GM19099 (cell line): Measurements from ENCODE around the gene SIVA1.

Experiments
- POLR2A ChIP-seq: IDR thresholded peaks from 3 replicates; pipeline ENCODE4 v1.6.1; 2011; ENCODE audit warnings: low read depth; ENCODE audit not compliant: insufficient read length; ENCODE audit errors: extremely low read depth

SIVA1 gene

DNA sequence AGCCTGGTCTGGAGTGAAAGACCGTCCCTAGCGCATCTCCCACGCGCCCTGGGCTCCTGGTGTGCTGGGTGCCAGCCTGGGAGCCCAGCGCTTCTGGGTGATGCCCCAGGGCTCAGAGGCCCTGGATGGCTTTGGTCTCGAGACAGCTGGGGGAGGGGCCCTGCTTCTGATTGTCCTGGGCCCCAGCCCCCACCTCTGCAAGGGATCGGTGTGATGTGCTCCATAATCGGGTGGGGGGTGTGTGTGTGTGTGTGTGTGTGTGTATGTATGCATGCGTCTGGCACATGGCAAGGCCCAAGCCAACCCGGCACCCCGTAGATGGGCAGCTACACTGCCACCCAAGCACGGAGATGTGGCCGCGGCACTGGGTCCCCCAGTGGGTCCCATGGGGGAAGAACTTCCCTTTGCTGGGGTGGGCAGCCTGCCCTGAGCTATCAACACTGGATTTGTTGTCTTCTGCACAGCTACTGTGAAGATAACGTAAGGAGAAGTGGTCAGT is 51.0 kb downstream of the SIVA1 start:
- TF ChIP-seq POLR2A = no peak

DNA sequence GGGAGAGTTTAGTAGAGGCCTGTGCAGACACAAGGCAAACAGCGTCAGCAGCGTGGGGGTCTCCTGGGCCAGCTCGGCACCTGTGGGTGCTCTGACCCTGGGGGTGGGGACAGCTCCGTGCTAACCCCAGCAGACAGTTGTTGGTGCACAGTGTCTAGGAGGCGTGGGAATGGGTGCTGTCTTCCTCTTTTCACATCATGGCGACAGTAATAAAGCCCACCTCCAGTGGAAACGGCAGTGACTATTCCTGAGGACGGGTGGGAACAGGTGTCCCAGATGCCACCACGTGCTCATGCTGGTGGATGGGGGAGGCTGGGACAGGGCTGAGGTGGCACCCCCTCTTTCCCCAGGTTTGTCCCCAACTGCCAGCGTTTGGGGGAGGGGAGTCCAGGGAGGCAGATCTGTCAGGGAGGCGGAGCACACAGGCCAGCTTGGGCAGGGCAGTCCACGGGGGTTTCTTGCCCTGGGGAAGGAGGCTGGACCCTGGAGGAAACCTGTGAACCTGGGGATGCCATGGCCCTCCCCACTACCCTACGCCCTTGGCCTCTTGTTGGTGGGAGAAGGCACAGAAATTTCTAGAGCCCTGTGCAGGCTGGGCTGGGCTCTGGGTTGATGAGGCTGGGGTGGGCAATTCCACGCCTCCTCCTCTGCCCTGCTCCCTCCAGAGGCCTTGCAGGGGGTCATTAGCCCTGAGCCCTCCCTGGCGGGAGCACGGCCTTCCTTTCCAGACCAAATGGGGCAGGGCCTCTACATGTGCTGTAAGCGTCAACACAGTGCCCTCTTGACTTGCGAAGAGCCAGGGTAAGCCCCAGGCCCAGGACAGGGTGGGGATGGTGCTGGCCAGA is 51.8 kb downstream of the SIVA1 start:
- no peak for TF ChIP-seq POLR2A

DNA sequence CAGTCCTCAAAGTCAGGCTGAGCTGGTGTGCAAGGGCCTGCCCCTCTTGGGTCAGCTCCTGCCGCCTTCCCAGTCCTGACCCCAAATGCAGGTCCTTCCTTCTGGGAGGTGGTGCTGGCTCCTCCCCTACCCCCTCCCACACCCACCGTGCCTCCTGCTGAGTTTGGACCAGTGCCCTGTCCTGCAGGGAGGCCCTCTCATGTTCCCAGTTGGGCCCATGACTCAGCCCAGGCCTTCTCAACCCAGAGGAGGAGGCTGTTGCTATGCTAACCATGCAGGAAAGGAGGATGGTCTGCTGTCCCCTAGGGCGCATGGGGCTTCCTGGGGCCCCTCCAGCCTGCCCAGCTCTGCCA is 52.4 kb downstream of the SIVA1 start:
- no peak for TF ChIP-seq POLR2A

DNA sequence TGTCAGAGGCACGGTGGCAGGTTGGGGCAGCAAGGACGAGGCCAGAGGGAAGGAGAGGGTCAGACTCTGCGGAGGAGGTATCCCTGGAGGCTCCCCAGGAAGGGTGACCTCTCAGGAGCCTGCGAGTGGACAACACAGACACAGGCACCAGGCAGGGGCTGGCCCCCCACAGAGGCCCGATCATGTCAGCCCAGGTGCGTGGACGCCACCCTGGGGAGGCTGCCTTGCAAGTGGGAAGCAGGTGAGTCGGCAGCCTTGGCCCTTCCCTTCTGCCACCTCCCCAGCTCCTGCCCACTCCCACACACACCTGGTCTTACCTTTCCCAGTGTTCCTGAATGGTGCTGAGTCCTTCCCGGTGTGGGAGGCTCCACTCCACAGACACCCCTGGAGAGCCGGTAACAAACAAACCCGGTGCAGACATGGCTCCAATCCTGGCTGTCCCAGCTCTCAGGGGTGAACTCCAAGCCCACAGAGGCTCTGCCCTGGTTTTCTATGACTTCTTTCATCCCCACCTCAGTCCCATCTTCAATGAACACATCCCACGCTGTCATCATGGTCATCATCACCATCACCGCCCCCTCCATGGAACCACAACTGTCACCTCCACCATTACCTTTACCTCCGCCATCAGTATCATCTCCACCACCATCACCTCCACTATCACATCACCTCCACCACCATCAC is 53.1 kb downstream of the SIVA1 start:
- TF ChIP-seq POLR2A = no peak

DNA sequence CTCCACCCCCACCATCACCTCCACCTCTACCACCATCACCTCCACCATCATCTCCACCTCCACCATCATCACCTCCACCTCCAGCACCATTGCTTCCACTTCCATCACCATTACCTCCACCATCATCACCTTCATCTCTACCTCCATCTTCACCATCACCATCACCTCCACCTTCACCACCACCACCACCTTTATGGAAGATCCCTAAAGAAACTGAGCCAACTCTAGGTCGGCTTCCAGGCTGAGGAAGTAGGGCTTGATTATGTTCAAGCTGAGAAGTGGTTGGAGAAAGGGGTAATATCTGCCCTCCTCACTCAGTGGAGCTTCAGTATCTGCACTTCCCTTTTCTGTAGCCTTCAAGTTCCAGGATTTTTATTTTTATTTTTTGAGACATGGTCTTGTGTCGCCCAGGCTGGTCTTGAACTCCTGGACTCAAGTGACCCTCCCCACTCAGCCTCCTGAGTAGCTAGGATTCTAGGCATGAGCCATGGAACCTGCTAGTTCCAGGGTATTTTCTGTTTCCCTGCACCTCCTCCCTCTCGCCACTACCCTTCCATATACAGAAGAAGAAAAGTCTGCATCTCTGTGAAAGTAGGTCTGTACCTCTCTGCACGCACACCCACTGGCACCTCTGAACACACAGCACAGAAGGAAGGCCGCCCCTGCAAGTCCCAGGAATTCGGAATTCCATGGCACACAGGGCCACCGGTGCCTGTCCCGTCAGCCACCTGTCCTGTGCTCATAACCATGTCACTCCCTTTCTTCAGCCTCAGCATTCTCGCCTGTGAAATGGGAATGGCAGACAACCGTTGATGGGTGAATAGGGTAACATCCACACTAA is 53.9 kb downstream of the SIVA1 start:
- TF ChIP-seq POLR2A = no peak

DNA sequence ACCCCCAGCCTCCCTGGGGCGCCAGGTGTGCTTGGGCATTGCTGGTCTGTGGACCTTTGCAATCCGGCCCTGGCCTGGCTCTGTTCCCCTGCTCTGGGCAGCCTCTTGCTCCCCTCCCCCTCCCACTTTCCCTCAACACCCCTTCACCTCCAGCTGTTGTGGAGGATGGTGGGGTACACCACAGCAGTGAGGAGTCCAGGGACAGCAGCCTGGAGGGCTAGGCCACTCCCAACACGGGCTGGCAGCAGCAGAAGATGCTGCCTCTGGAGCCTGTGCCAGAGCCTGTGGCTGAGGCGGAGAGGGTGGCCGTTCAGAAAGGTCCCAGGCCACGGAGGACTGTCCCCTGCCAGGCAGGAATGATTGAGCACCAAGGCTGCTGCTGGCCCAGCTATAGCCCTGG is 55.5 kb downstream of the SIVA1 start:
- TF ChIP-seq POLR2A = no peak
